ACHN (cell line): ENCODE measurements around the gene MAPT.
A peak's percentile ranks its signal among the peaks of the same experiment; 100 is the strongest.

ENCODE experiments used
- DNase-seq: peaks from one replicate; pipeline ENCODE4 v3.0.0-alpha.2; 2015
- in situ Hi-C: cut with HindIII; loops from 2 replicates; pipeline ENCODE4 v1.10.0; 2017; ENCODE audit warnings: low sequenced_read_pairs, low pct_ligation_motif_present, low pct_unique_long_range_greater_than_20kb

Gene MAPT

DNA sequence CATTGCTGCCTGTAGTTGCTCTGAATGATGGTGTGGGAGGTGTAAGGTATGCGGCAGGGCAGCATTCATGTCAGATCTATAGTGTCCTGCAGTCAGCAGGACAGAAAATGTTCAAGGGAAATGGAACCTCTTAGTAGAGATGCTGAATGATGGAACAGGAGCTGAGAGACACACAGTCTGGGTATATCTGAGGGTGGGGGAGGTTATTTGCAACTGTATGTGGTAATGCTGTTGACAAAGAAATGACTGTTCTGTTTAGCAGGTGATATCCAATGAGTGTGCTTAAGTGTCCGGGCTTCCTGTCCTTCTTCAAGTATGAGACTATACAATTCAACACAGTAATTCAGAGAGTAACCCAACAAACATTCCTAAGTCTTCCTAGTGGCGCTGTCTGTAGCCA, 151.3 kb downstream of the MAPT start:
- in situ Hi-C loops, result no loop called here
- DNase-seq, result no peak

GRCh38 chr17:46046957-46047356, 152.6 kb downstream of the MAPT start:
- DNase-seq, result no peak
- in situ Hi-C loops, result no loop called here

- in situ Hi-C loops, result no loop called here
- no peak for DNase-seq
Observed at GRCh38 chr17:46047398-46047797, 153.0 kb downstream of the MAPT start.

DNA sequence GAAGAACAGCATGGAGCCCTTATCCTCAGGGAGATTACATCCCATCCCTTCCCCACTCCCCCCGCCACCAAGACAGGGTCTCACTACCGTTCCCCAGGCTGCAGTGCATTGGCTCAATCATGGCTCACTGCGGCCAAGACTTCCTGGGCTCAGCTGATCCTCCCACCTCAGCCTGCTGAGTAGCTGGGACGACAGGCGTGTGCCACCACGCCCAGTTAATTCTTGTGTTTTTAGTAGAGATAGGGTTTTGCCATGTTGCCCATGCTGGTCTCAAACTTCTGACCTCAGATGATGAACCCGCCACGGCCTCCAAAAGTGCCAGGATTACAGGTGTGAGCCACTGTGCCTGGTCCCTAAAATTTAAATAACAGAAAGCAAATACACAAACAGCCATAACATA, 153.5 kb downstream of the MAPT start:
- in situ Hi-C loops, result no loop called here
- no peak for DNase-seq

- no peak for DNase-seq
- in situ Hi-C loops, result no loop called here
Observed at GRCh38 chr17:46049656-46050055, 155.3 kb downstream of the MAPT start.

GRCh38 chr17:46053911-46054534, 159.7 kb downstream of the MAPT start:
- in situ Hi-C loops, result no loop called here
- no peak for DNase-seq

DNA sequence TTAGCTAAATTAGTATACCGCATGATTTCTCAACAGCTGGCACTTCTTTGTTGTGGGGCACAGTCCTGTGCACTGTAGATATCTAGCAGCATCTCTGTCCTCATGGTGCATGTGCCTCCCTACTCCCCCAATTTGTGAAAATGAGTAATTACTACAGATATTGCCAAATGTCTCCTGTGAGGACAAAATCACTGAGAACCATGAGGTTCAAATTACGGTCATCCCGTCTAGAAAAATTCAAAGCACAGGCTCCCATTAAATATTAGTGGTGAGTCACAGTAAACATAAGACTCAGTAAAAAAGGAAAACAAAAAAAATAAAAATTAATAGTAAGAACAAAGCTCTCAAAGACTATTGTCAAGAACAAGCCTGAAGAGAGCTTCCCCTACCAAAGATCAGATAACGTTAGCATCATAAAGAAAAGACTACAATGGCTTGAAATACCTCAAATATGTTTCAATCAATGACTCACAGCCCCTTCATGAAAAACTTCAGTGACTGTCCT, 162.5 kb downstream of the MAPT start:
- in situ Hi-C loops, result no loop called here
- no peak for DNase-seq

DNA sequence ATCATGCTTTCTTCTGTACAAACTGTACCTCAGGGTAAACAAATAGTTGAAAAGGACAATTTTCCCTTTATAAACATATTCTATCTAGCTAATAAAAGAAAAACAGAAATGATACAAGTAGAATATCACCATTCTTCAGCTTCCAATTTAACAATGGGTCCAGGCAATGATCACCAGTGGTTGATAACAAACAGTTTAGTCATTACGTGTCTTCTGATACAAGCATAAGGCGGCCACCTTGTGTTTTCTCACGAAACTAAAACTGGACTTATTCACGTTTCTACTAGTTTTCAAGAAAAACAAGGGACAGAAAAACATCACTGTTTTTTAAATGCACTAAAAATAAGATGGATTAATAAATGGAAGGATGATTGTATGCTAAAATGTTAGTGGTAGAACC, 163.0 kb downstream of the MAPT start:
- DNase-seq, result no peak
- in situ Hi-C loops, result no loop called here

DNA sequence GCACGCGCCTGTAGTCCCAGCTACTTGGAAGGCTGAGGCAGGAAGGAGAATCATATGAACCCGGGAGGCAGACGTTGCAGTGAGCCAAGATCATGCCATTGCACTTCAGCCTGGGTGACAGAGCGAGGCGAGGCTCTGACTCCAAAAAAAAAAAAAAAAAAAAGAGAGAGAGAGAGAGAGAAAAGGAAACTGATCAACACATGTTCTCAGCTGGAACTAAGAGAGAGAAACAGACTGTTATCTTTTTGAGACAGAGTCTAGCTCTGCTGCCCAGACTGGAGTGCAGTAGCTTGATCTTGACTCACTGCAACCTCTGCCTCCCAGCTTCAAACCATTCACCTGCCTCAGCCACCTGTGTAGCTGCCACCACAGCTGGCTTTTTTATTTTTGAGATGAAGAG, 165.1 kb downstream of the MAPT start:
- in situ Hi-C loops, result no loop called here
- DNase-seq, result no peak

GRCh38 chr17:46060461-46060860, 166.1 kb downstream of the MAPT start:
- DNase-seq, result peak; percentile 47
- in situ Hi-C loops, result no loop called here

GRCh38 chr17:46061435-46061834, 167.1 kb downstream of the MAPT start:
- DNase-seq, result peak; percentile 63
- in situ Hi-C loops, result no loop called here

GRCh38 chr17:46063241-46063640, 168.9 kb downstream of the MAPT start:
- DNase-seq, result peak; percentile 81
- in situ Hi-C loops, result no loop called here

DNA sequence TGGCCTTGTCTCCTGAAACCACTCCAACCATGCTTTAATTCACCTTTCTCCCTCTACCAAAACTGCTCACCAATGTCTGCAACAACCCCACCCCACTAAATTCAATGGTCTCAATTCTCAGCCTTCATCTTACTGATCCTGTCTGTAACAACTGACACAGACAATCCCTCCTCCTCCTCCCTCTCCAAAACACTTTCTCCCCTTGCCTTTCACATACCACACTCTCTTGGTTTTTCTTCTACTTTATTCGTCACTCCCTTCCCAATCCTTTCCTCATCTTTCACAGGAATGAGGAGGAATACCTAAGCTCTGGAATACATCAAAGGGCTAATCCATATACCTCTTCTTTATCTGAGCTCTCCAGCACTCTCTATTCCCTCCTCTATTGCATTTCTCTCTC, 170.1 kb downstream of the MAPT start:
- DNase-seq, result no peak
- in situ Hi-C loops, result no loop called here

GRCh38 chr17:46071796-46072195, 177.4 kb downstream of the MAPT start:
- DNase-seq, result no peak
- in situ Hi-C loops, result no loop called here

- in situ Hi-C loops, result no loop called here
- peak; percentile 97 for DNase-seq
Observed at GRCh38 chr17:46072998-46073397, 178.6 kb downstream of the MAPT start.

DNA sequence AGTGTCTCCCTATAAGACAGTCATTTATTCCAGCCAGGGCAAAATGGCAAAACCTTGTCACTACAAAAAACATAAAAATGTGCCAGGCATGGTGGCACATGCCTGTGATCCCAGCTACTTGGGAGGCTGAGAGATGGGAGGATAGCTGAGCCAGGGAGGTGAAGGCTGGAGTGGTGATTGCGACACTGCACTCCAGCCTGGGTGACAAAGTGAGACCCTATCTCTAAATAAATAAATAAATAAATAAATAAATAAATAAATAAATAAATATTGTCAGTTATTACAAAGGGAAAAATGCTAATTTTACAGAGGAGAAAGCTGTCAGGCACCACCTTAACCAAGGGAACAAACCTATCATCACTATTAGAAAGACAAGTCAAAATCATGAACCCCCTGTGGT, 180.2 kb downstream of the MAPT start:
- DNase-seq, result no peak
- in situ Hi-C loops, result no loop called here
